GM10248 (cell line): ENCODE measurements around the gene BMP7.

Experiments
- CTCF ChIA-PET: fragments of 300-600 bp; sonication (Branson Sonifier 250); formaldehyde crosslinking; extraction: SDS; loops from one replicate; lab custom pipeline; 2021; ENCODE audit warnings: antibody characterized with exemption; lab: Yijun Ruan, JAX
- POLR2A ChIA-PET: fragments of 350-650 bp; sonication (Branson Sonifier 250); formaldehyde crosslinking; extraction: SDS; loops from one replicate; lab custom pipeline; 2020; ENCODE audit warnings: antibody characterized with exemption; lab: Yijun Ruan, JAX
- DNase-seq: peaks from one replicate; pipeline ENCODE4 v3.0.0; 2012; ENCODE audit errors: extremely low spot score
- CTCF ChIP-seq: IDR thresholded peaks from 2 replicates; pipeline ENCODE4 v1.5.1; 2012; ENCODE audit warnings: mild to moderate bottlenecking, low read depth; ENCODE audit errors: extremely low read depth, missing control alignments, control extremely low read depth

The BMP7 gene

GRCh38 chr20:57275813-57276212 lies 9.4 kb upstream of the BMP7 start:
- ChIA-PET CTCF (no interaction called here), POLR2A (no interaction called here)
- no peak for TF ChIP-seq CTCF
- no peak for DNase-seq

GRCh38 chr20:57275334-57275733 lies 8.9 kb upstream of the BMP7 start:
- no peak for TF ChIP-seq CTCF
- POLR2A ChIA-PET, result no interaction called here
- CTCF ChIA-PET, result no interaction called here
- no peak for DNase-seq

GRCh38 chr20:57274846-57275245 lies 8.4 kb upstream of the BMP7 start:
- no peak for TF ChIP-seq CTCF
- CTCF ChIA-PET, result no interaction called here
- no peak for DNase-seq
- POLR2A ChIA-PET, result no interaction called here

DNA sequence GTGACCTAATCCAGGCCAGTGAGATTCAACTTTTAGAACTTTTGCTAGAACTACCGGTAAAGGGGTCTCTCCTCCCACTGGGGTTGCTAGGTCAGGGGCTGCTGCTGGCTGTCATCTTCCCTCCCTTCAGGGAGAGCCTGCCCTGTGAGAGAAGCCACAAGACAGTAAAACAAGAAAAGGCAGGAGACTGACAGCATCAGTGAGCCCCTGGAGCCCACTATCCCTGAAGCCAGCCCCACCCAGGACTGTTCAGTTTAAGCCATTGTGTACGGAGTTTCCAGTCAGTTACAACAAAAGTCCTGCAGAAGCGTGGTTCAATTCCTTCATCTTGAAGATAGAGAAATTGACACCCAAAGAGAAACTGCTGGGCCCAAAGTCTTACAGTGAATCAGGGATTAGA lies 7.9 kb upstream of the BMP7 start:
- CTCF ChIA-PET, result no interaction called here
- POLR2A ChIA-PET, result no interaction called here
- TF ChIP-seq CTCF, result no peak
- DNase-seq, result no peak

GRCh38 chr20:57272883-57273535 lies 6.6 kb upstream of the BMP7 start:
- no peak for DNase-seq
- TF ChIP-seq CTCF, result no peak
- POLR2A ChIA-PET, result no interaction called here
- CTCF ChIA-PET, result interaction anchor here (1.1 kb wide), 1 partner anchor 74 kb away, joined by 3 read pairs; no protein-coding TSS in a partner anchor

GRCh38 chr20:57270204-57270984 lies 4.0 kb upstream of the BMP7 start:
- ChIA-PET CTCF (no interaction called here), POLR2A (no interaction called here)
- DNase-seq, result no peak
- TF ChIP-seq CTCF, result no peak
